H1 (cell line): ENCODE measurements around the gene TRAIP. TPM values are rescaled to one million over a fixed set of nuclear protein-coding genes. Genes with fewer than 3 reads are reported as not detected.

Experiments
- CTCF ChIA-PET: fragments of 300-600 bp; sonication (Branson Sonifier 250); formaldehyde crosslinking; loops from one replicate; lab custom pipeline; 2021; ENCODE audit not compliant: partially characterized antibody; lab: Charles Lee
- POLR2A ChIA-PET: fragments of 300-600 bp; sonication (Branson Sonifier 250); formaldehyde crosslinking; loops from one replicate; lab custom pipeline; 2021; ENCODE audit warnings: inconsistent platforms; ENCODE audit not compliant: partially characterized antibody; lab: Charles Lee
- DNase-seq, 2 experiments: peaks; one replicate each; pipeline versions ENCODE4 v3.0.0 to v3.0.0-alpha.2; 2010 to 2022; ENCODE audit warnings: low spot score in 2 of 2, low read depth in 1 of 2, mixed read lengths in 1 of 2
- FAIRE-seq: peaks from 2 replicates; lab custom pipeline; 2011; peaks lifted over from hg19 to GRCh38; lab: Jason Lieb, UNC
- H2AFZ ChIP-seq: 2 replicates; pipeline ENCODE4 v1.8.1; 2012; ENCODE audit warnings: low read length, inconsistent platforms
- H2AK5ac ChIP-seq: 2 replicates; pipeline ENCODE4 v1.6.1; 2013; ENCODE audit warnings: low read depth, low read length
- H2BK120ac ChIP-seq: replicated peaks from 2 replicates; pipeline ENCODE3; 2013; ENCODE audit warnings: low read depth, low read length, inconsistent platforms
- H2BK12ac ChIP-seq: 2 replicates; pipeline ENCODE4 v1.6.1; 2013; ENCODE audit warnings: low read depth, low read length
- H2BK15ac ChIP-seq: 2 replicates; pipeline ENCODE4 v1.6.1; 2013; ENCODE audit warnings: low read length
- H2BK20ac ChIP-seq: 2 replicates; pipeline ENCODE4 v1.6.1; 2013; ENCODE audit warnings: low read length
- H2BK5ac ChIP-seq: 2 replicates; pipeline ENCODE4 v1.6.1; 2013; ENCODE audit warnings: low read depth, low read length
- H3K14ac ChIP-seq: 2 replicates; pipeline ENCODE4 v1.6.1; 2013; ENCODE audit warnings: inconsistent platforms; ENCODE audit not compliant: insufficient read length
- H3K18ac ChIP-seq: 2 replicates; pipeline ENCODE4 v1.6.1; 2013; ENCODE audit warnings: low read length; ENCODE audit errors: extremely low read depth
- H3K23ac ChIP-seq: 2 replicates; pipeline ENCODE4 v1.6.1; 2013; ENCODE audit warnings: inconsistent platforms; ENCODE audit not compliant: insufficient read length
- H3K23me2 ChIP-seq: 2 replicates; pipeline ENCODE4 v1.6.1; 2013; ENCODE audit warnings: low read depth, low read length
- H3K27ac ChIP-seq: 2 replicates; pipeline ENCODE4 v1.6.1; 2011; ENCODE audit warnings: low read depth, low read length, inconsistent platforms
- H3K27me3 ChIP-seq, 4 experiments: replicated peaks in 1 of 4; 1 replicate in 1 of 4; 2 replicates in 3 of 4; pipeline versions ENCODE4 v1.6.1 to v1.8.1; 2011 to 2013; ENCODE audit warnings: low read length in 3 of 4, mild to moderate bottlenecking in 3 of 4, inconsistent platforms in 2 of 4, mixed read lengths in 2 of 4, moderate library complexity in 1 of 4; ENCODE audit not compliant: control insufficient read depth in 3 of 4, insufficient read depth in 3 of 4; ENCODE audit errors: extremely low read depth in 1 of 4
- H3K36me3 ChIP-seq, 4 experiments: 2 replicates each; pipeline versions ENCODE4 v1.6.1 to v1.8.1; 2011 to 2013; ENCODE audit warnings: mild to moderate bottlenecking in 4 of 4, low read length in 3 of 4, moderate library complexity in 2 of 4, control low read depth in 1 of 4, inconsistent platforms in 1 of 4; ENCODE audit not compliant: insufficient read depth in 4 of 4, control insufficient read depth in 2 of 4
- H3K4ac ChIP-seq: replicated peaks from 2 replicates; pipeline ENCODE3; 2013; ENCODE audit warnings: low read length, low read depth, mixed read lengths, inconsistent platforms; ENCODE audit not compliant: insufficient read length
- H3K4me1 ChIP-seq, 4 experiments: replicated peaks in 1 of 4; 1 replicate in 1 of 4; 2 replicates in 3 of 4; pipeline versions ENCODE4 v1.6.1 to v1.8.1; 2011 to 2013; ENCODE audit warnings: low read length in 3 of 4, inconsistent platforms in 2 of 4, mixed read lengths in 1 of 4; ENCODE audit not compliant: insufficient read depth in 4 of 4, control insufficient read depth in 3 of 4
- H3K4me2 ChIP-seq, 2 experiments: 2 replicates each; pipeline versions ENCODE4 v1.6.1 to v1.8.1; 2011 to 2013; ENCODE audit warnings: low read depth in 2 of 2, low read length in 2 of 2, control low read depth in 1 of 2, inconsistent platforms in 1 of 2, mild to moderate bottlenecking in 1 of 2; ENCODE audit not compliant: insufficient read depth in 1 of 2
- H3K4me3 ChIP-seq, 4 experiments: fragments of 200-600, 300-600 bp in 1 of 4; sonication (generic), shearing (Covaris generic), sonication (Bioruptor Twin) in 1 of 4; 2 replicates each; pipeline versions ENCODE4 v1.5.1 to v1.8.1; 2011 to 2016; ENCODE audit warnings: low read length in 4 of 4, low read depth in 3 of 4, control low read depth in 2 of 4, inconsistent platforms in 2 of 4, mild to moderate bottlenecking in 2 of 4, mixed read lengths in 1 of 4, moderate library complexity in 1 of 4; ENCODE audit not compliant: insufficient read depth in 2 of 4; ENCODE audit errors: extremely low read depth in 1 of 4
- H3K56ac ChIP-seq: replicated peaks from 2 replicates; pipeline ENCODE3; 2013; ENCODE audit warnings: low read depth, mild to moderate bottlenecking, mixed read lengths, low read length, inconsistent platforms; ENCODE audit not compliant: insufficient read length
- H3K79me1 ChIP-seq: 2 replicates; pipeline ENCODE4 v1.6.1; 2013; ENCODE audit warnings: low read depth, low read length, control low read depth
- H3K79me2 ChIP-seq, 2 experiments: 2 replicates each; pipeline versions ENCODE4 v1.6.1 to v1.8.1; 2012 to 2013; ENCODE audit warnings: low read length in 2 of 2, mild to moderate bottlenecking in 2 of 2, inconsistent platforms in 1 of 2; ENCODE audit not compliant: insufficient read depth in 2 of 2, control insufficient read depth in 1 of 2
- H3K9ac ChIP-seq, 4 experiments: replicated peaks in 1 of 4; 1 replicate in 1 of 4; 2 replicates in 3 of 4; pipeline versions ENCODE4 v1.6.1 to v1.8.1; 2011 to 2013; ENCODE audit warnings: low read depth in 3 of 4, low read length in 3 of 4, control low read depth in 2 of 4, mild to moderate bottlenecking in 2 of 4, moderate library complexity in 2 of 4, inconsistent platforms in 1 of 4; ENCODE audit errors: extremely low read depth in 1 of 4
- H3K9me3 ChIP-seq, 2 experiments: 2 replicates each; pipeline versions ENCODE4 v1.6.1 to v1.8.1; 2012 to 2013; ENCODE audit warnings: mild to moderate bottlenecking in 2 of 2, moderate library complexity in 2 of 2, control low read depth in 1 of 2, inconsistent platforms in 1 of 2, low read depth in 1 of 2, low read length in 1 of 2, mixed read lengths in 1 of 2; ENCODE audit not compliant: insufficient read depth in 2 of 2
- H4K20me1 ChIP-seq, 2 experiments: replicated peaks in 1 of 2; 2 replicates each; pipeline versions ENCODE3 to v1.8.1; 2011 to 2013; ENCODE audit warnings: inconsistent platforms in 2 of 2, low read length in 2 of 2, mild to moderate bottlenecking in 1 of 2; ENCODE audit not compliant: insufficient read depth in 2 of 2, control insufficient read depth in 1 of 2
- H4K5ac ChIP-seq: 2 replicates; pipeline ENCODE4 v1.6.1; 2013; ENCODE audit warnings: low read length, low read depth, mixed read lengths, inconsistent platforms; ENCODE audit not compliant: insufficient read length
- H4K8ac ChIP-seq: 2 replicates; pipeline ENCODE4 v1.8.0; 2013; ENCODE audit warnings: mild to moderate bottlenecking, moderate library complexity, low read length, inconsistent platforms; ENCODE audit not compliant: insufficient read depth; ENCODE audit errors: extremely low read depth
- H4K91ac ChIP-seq: replicated peaks from 2 replicates; pipeline ENCODE3; 2013; ENCODE audit warnings: low read length, mixed read lengths, inconsistent platforms; ENCODE audit not compliant: insufficient read length
- BACH1 ChIP-seq: IDR thresholded peaks from 2 replicates; pipeline ENCODE4 v1.6.1; 2012; ENCODE audit warnings: low read length, improper control_type of control experiment
- BCL11A ChIP-seq, 2 experiments: IDR thresholded peaks; one replicate each; pipeline ENCODE4 v1.6.1; 2011; ENCODE audit warnings: low read depth in 2 of 2, low read length in 2 of 2, mild to moderate bottlenecking in 2 of 2
- CREB1 ChIP-seq: IDR thresholded peaks from 2 replicates; pipeline ENCODE4 v1.6.1; 2012; ENCODE audit warnings: inconsistent platforms
- JUND ChIP-seq: IDR thresholded peaks from 2 replicates; pipeline ENCODE4 v1.6.1; 2011; ENCODE audit warnings: mild to moderate bottlenecking, improper control_type of control experiment, low read length
- NRF1 ChIP-seq: IDR thresholded peaks from 2 replicates; pipeline ENCODE4 v1.6.1; 2011; ENCODE audit warnings: mild to moderate bottlenecking, low read depth, low read length, improper control_type of control experiment
- SIRT6 ChIP-seq: IDR thresholded peaks from one replicate; pipeline ENCODE4 v1.7.1; 2012; ENCODE audit warnings: low read length, inconsistent platforms
- SP2 ChIP-seq: IDR thresholded peaks from 2 replicates; pipeline ENCODE4 v1.6.1; 2012; ENCODE audit warnings: mild to moderate bottlenecking, low read length, inconsistent platforms
- WGBS, 2 experiments: shearing (Covaris generic) in 1 of 2; methylation state at CpG; one replicate each; pipeline versions ENCODE4 v1.1.6 to v1.1.7; 2013 to 2015; ENCODE audit warnings: low lambda C conversion rate in 2 of 2, mixed read lengths in 2 of 2, inconsistent platforms in 1 of 2, low coverage in 1 of 2, missing lambda C conversion rate in 1 of 2; ENCODE audit not compliant: insufficient replicate concordance in 2 of 2, insufficient coverage in 1 of 2, insufficient read length in 1 of 2; ENCODE audit errors: extremely low coverage in 1 of 2, missing lambda C conversion rate in 1 of 2; 5-methylcytosine and 5-hydroxymethylcytosine counted together
- polyA plus RNA-seq, 7 experiments: library from polyadenylated mRNA; depleted of rRNA in 3 of 7; stranded (reverse) in 5 of 7; unstranded in 2 of 7; fragments of >200 nt in 5 of 7; fragments of 200-250 nt in 2 of 7; gene quantifications; 1 replicate in 5 of 7; 2 replicates in 1 of 7; 4 replicates in 1 of 7; pipeline versions ENCODE4 v1.2.1 to v1.2.3, GENCODE V29; 2011 to 2013; ENCODE audit warnings: missing spikeins in 2 of 7, mixed read lengths in 2 of 7
- total RNA-seq: library from RNA; stranded (reverse); fragmentation: NEBNext Ultra II Directional; extraction: Animal tissue kit (Norgen Biotek cat#: 25700); gene quantifications from 2 replicates; pipeline ENCODE4 v1.2.1, GENCODE V29; 2021
- TF ChIP-seq, protein P1 (sequence below), 3 experiments: IDR thresholded peaks; 1 replicate in 2 of 3; 2 replicates in 1 of 3; pipeline versions ENCODE4 v1.5.1 to v1.6.1; 2011; ENCODE audit warnings: low read length in 3 of 3, mild to moderate bottlenecking in 3 of 3, inconsistent platforms in 2 of 3, low read depth in 1 of 3, moderate library complexity in 1 of 3; ENCODE audit not compliant: insufficient read depth in 1 of 3; ENCODE audit errors: control extremely low read depth in 1 of 3
- TF ChIP-seq, protein P2 (sequence below): IDR thresholded peaks from 2 replicates; pipeline ENCODE4 v1.6.1; 2011; ENCODE audit warnings: low read depth, mild to moderate bottlenecking, low read length; ENCODE audit not compliant: insufficient read depth

Gene TRAIP
- total and polyA plus RNA-seq, 2 of the 8 experiments (the other 6 are each of a cell fraction or from before 2014, with no cell fraction given): 27.7 to 28.1 TPM

DNA sequence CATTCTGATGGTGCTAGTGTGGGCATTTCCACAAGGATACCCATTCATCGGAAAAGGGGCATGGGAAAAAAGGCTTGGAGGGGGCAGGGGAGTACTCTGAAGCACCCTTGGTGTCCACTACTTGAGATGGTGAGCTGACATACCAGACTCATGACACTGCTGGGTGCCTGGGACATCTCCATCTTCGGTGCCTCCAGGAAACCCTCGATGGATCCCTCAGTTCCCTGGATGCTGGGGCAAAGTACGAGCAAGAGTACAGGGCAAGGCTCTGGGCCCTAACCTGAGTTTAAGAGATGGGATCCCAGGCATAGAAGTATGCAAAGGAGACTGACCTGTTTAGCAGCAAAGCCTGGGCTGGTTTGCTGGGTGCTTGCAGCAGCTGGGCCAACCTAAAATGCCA lies 64.8 kb downstream of the TRAIP start:
- 92% methylated on average over 4 of the region's 4 CpGs; no CpG with 5 or more reads in 1 of the 2 experiments for WGBS, 2 experiments
- no peaks in the 10 kb centered on the region for H3K36me3 ChIP-seq
- no peak overlapping the region for H2BK12ac ChIP-seq
- H3K23ac ChIP-seq: no peak overlapping the region
- no peak overlapping the region for H4K91ac ChIP-seq
- H2BK120ac ChIP-seq: no peak overlapping the region
- H3K9me3 ChIP-seq: no peaks in the 10 kb centered on the region
- ChIA-PET CTCF (interaction anchor here (0.9 to 1.3 kb wide), 2 partner anchors 10 to 138 kb away, joined by 3 to 4 read pairs; partner anchors contain the start of gene MON1A), POLR2A (interaction anchor here (0.6 kb wide), 1 partner anchor 15 kb away, joined by 3 read pairs; no protein-coding TSS in a partner anchor)
- H3K14ac ChIP-seq: no peak overlapping the region
- H3K4me2 ChIP-seq: no peak overlapping the region
- H2BK20ac ChIP-seq: no peak overlapping the region
- no peaks in the 10 kb centered on the region for H3K79me2 ChIP-seq
- H3K23me2 ChIP-seq: 0 out of 2 replicates have a peak, but pooled peaks cover 3% of the 10 kb centered on the region
- FAIRE-seq (no peak), DNase-seq (no peak)
- no peak overlapping the region for H3K56ac ChIP-seq
- no peak overlapping the region for H3K18ac ChIP-seq
- H4K8ac ChIP-seq: no peak overlapping the region
- peaks cover 0 to 2% (median 0%) of the 10 kb centered on the region in 4 experiments; a peak in 2 of 7 replicates for H3K27me3 ChIP-seq
- no peak overlapping the region for H4K5ac ChIP-seq
- H3K27ac ChIP-seq: no peak overlapping the region
- no peak overlapping the region for H2BK5ac ChIP-seq
- H3K9ac ChIP-seq: no peak overlapping the region
- H3K4me3 ChIP-seq: no peak overlapping the region
- no peak overlapping the region for H2AK5ac ChIP-seq
- 0 out of 2 replicates have a peak overlapping the region, but pooled peaks have one; percentile 13 for H2BK15ac ChIP-seq
- H2AFZ ChIP-seq: no peak overlapping the region
- no peak overlapping the region for H3K4ac ChIP-seq
- no peaks in the 10 kb centered on the region for H3K79me1 ChIP-seq
- H3K4me1 ChIP-seq: peaks cover 0 to 5% (median 2%) of the 10 kb centered on the region in 4 experiments; a peak in 2 of 7 replicates
- H4K20me1 ChIP-seq: peaks cover 0 to 2% of the 10 kb centered on the region in 2 experiments
- TF ChIP-seq BCL11A (IDR thresholded peaks at IDR 0.05; ENCODE audit: low read depth in 2 of 2, low read length in 2 of 2) (no peak), NRF1 (no peak), SIRT6 (no peak), SP2 (no peak), BACH1 (no peak), JUND (no peak), CREB1 (no peak)
- TF ChIP-seq, protein P1, sequence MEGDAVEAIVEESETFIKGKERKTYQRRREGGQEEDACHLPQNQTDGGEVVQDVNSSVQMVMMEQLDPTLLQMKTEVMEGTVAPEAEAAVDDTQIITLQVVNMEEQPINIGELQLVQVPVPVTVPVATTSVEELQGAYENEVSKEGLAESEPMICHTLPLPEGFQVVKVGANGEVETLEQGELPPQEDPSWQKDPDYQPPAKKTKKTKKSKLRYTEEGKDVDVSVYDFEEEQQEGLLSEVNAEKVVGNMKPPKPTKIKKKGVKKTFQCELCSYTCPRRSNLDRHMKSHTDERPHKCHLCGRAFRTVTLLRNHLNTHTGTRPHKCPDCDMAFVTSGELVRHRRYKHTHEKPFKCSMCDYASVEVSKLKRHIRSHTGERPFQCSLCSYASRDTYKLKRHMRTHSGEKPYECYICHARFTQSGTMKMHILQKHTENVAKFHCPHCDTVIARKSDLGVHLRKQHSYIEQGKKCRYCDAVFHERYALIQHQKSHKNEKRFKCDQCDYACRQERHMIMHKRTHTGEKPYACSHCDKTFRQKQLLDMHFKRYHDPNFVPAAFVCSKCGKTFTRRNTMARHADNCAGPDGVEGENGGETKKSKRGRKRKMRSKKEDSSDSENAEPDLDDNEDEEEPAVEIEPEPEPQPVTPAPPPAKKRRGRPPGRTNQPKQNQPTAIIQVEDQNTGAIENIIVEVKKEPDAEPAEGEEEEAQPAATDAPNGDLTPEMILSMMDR (IDR thresholded peaks at IDR 0.05; ENCODE audit: control extremely low read depth in 1 of 3, insufficient read depth in 1 of 3, low read depth in 1 of 3, low read length in 3 of 3): no peak
- TF ChIP-seq, protein P2, sequence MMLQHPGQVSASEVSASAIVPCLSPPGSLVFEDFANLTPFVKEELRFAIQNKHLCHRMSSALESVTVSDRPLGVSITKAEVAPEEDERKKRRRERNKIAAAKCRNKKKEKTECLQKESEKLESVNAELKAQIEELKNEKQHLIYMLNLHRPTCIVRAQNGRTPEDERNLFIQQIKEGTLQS: no peak
